Glutamatergic neuron (in vitro differentiated cells): ENCODE measurements around the gene TESK2. TPM values are rescaled to one million over a fixed set of nuclear protein-coding genes. Genes with fewer than 3 reads are reported as not detected.
"Not testable (repeated sequence)": the region's sequence is repeated elsewhere in the genome, so short reads cannot be mapped to it uniquely, and the experiment has no call there.

Experiments
- DNase-seq: peaks from one replicate; pipeline ENCODE4 v3.0.0; 2022
- H3K27ac Mint-ChIP-seq: one replicate; pipeline ENCODE4 v1.8.0; 2020; ENCODE audit warnings: mild to moderate bottlenecking, mixed read lengths, inconsistent platforms; ENCODE audit not compliant: unreplicated experiment
- H3K27me3 Mint-ChIP-seq: one replicate; pipeline ENCODE4 v1.8.0; 2020; ENCODE audit warnings: mild to moderate bottlenecking, moderate library complexity, mixed read lengths, inconsistent platforms; ENCODE audit not compliant: unreplicated experiment
- H3K36me3 Mint-ChIP-seq: one replicate; pipeline ENCODE4 v1.8.0; 2020; ENCODE audit warnings: mild to moderate bottlenecking, mixed read lengths, inconsistent platforms; ENCODE audit not compliant: unreplicated experiment
- H3K4me1 Mint-ChIP-seq: one replicate; pipeline ENCODE4 v1.8.0; 2020; ENCODE audit warnings: mild to moderate bottlenecking, low read depth, mixed read lengths, inconsistent platforms; ENCODE audit not compliant: unreplicated experiment
- H3K4me3 Mint-ChIP-seq: one replicate; pipeline ENCODE4 v1.8.0; 2020; ENCODE audit warnings: mild to moderate bottlenecking, mixed read lengths, inconsistent platforms; ENCODE audit not compliant: unreplicated experiment
- H3K9me3 Mint-ChIP-seq: one replicate; pipeline ENCODE4 v1.8.0; 2020; ENCODE audit warnings: mild to moderate bottlenecking, moderate library complexity, mixed read lengths, inconsistent platforms; ENCODE audit not compliant: unreplicated experiment
- CTCF ChIP-seq: fragments of 200-600 bp; sonication (generic); IDR thresholded peaks from one replicate; pipeline ENCODE4 v1.5.0; 2021; ENCODE audit not compliant: partially characterized antibody, unreplicated experiment
- total RNA-seq: library from RNA; stranded (reverse); fragmentation: NEBNext Ultra II Directional; extraction: Animal tissue kit (Norgen Biotek cat#: 25700); gene quantifications from one replicate; pipeline ENCODE4 v1.2.1, GENCODE V29; 2021; ENCODE audit not compliant: unreplicated experiment

The TESK2 gene
- total RNA-seq, 1 donor from 2014 or later: 3.3 TPM

- Mint-ChIP-seq H3K9me3 (peaks cover 14% of the 10 kb centered on the region), H3K27ac (peak overlapping the region; percentile 56), H3K27me3 (peaks cover 17% of the 10 kb centered on the region), H3K4me3 (peak overlapping the region; percentile 58), H3K36me3 (peaks cover 4% of the 10 kb centered on the region), H3K4me1 (peaks cover 39% of the 10 kb centered on the region)
- no peak for TF ChIP-seq CTCF
- DNase-seq: no peak
Measured at GRCh38 chr1:45516036-45516435, 25.1 kb upstream of the TESK2 start.

DNA sequence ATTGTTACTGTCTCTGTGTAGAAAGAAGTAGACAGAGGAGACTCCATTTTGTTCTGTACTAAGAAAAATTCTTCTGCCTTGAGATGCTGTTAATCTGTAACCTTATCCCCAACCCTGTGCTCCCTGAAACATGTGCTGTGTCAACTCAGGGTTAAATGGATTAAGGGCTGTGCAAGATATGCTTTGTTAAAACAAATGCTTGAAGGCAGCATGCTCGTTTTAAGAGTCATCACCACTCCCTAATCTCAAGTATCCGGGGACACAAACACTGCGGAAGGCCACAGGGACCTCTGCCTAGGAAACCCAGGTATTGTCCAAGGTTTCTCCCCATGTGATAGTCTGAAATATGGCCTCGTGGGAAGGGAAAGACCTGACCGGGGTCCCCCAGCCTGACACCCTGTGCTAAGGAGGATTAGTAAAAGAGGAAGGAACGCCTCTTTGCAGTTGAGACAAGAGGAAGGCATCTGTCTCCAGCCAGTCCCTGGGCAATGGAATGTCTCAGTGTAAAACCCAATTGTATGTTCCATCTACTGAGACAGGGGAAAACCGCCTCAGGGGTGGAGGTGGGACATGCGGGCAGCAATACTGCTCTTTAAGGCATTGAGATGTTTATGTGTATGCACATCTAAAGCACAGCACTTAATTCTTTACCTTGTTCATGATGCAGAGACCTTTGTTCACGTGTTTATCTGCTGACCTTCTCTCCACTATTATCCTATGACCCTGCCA, 22.7 kb upstream of the TESK2 start:
- Mint-ChIP-seq H3K27me3 (peaks cover 17% of the 10 kb centered on the region), H3K4me1 (peaks cover 35% of the 10 kb centered on the region), H3K4me3 (peak overlapping the region; percentile 74), H3K27ac (peak overlapping the region; percentile 43)
- H3K36me3 Mint-ChIP-seq, H3K9me3 Mint-ChIP-seq, DNase-seq: not testable (repeated sequence)

- peak; percentile 59 for DNase-seq
- Mint-ChIP-seq H3K27ac (no peak overlapping the region), H3K27me3 (peaks cover 14% of the 10 kb centered on the region), H3K36me3 (peaks cover 4% of the 10 kb centered on the region), H3K4me3 (no peak overlapping the region), H3K4me1 (peaks cover 33% of the 10 kb centered on the region), H3K9me3 (peaks cover 4% of the 10 kb centered on the region)
- peak; percentile 70 for TF ChIP-seq CTCF
Measured at GRCh38 chr1:45512641-45513054, 21.7 kb upstream of the TESK2 start.

GRCh38 chr1:45510972-45511527, 20.1 kb upstream of the TESK2 start:
- no peak for DNase-seq
- Mint-ChIP-seq H3K27ac (peak overlapping the region; percentile 6), H3K9me3 (peaks cover 6% of the 10 kb centered on the region), H3K36me3 (peaks cover 4% of the 10 kb centered on the region), H3K27me3 (peaks cover 14% of the 10 kb centered on the region), H3K4me1 (peaks cover 23% of the 10 kb centered on the region), H3K4me3 (no peak overlapping the region)
- no peak for TF ChIP-seq CTCF

- no peak for DNase-seq
- H3K36me3 Mint-ChIP-seq: peaks cover 4% of the 10 kb centered on the region
- peaks cover 17% of the 10 kb centered on the region for H3K4me1 Mint-ChIP-seq
- peak overlapping the region; percentile 6 for H3K27ac Mint-ChIP-seq
- peaks cover 14% of the 10 kb centered on the region for H3K27me3 Mint-ChIP-seq
- no peak overlapping the region for H3K4me3 Mint-ChIP-seq
- H3K9me3 Mint-ChIP-seq: peaks cover 4% of the 10 kb centered on the region
- no peak for TF ChIP-seq CTCF
Measured at GRCh38 chr1:45510036-45510971, 19.3 kb upstream of the TESK2 start.
